CD4-positive, CD25-positive, alpha-beta regulatory T cell (primary cell): ENCODE results near the gene IL1RAP. TPM values are rescaled to one million over a fixed set of nuclear protein-coding genes. Genes with fewer than 3 reads are reported as not detected.
A peak's percentile ranks its signal among the peaks of the same experiment; 100 is the strongest.

Experiments
- ATAC-seq, 2 donors: fragments of 150-1000 bp; cut with Tn5 transposase; one replicate each; pipeline ENCODE4 v1.10.0; 2021; ENCODE audit warnings: low read depth in 2 of 2, moderate number of reproducible peaks in 2 of 2, moderate library complexity in 1 of 2
- DNase-seq, 3 donors: peaks; one replicate each; pipeline versions ENCODE4 v3.0.0 to v3.0.0-alpha.2; 2012 to 2022; ENCODE audit warnings: mixed read lengths in 1 of 3
- H3K27ac ChIP-seq: one replicate; pipeline ENCODE4 v1.7.0; 2013; ENCODE audit warnings: mild to moderate bottlenecking, low read length; ENCODE audit not compliant: insufficient read depth, poor library complexity, severe bottlenecking
- H3K27me3 ChIP-seq: one replicate; pipeline ENCODE4 v1.7.0; 2013; ENCODE audit warnings: low read length; ENCODE audit not compliant: control insufficient read depth, insufficient read depth
- H3K36me3 ChIP-seq: one replicate; pipeline ENCODE4 v1.7.0; 2013; ENCODE audit warnings: mild to moderate bottlenecking, low read length, moderate library complexity; ENCODE audit not compliant: control insufficient read depth, insufficient read depth
- H3K4me1 ChIP-seq: 2 replicates; pipeline ENCODE4 v1.7.0; 2013; ENCODE audit warnings: mild to moderate bottlenecking, low read length; ENCODE audit not compliant: insufficient read depth, control insufficient read depth, poor library complexity, severe bottlenecking
- H3K4me3 ChIP-seq: one replicate; pipeline ENCODE4 v1.7.0; 2013; ENCODE audit warnings: low read depth, mild to moderate bottlenecking, low read length, moderate library complexity
- H3K9me3 ChIP-seq, 2 experiments: 1 replicate in 1 of 2; 2 replicates in 1 of 2; pipeline ENCODE4 v1.7.0; 2013; ENCODE audit warnings: low read length in 2 of 2, mild to moderate bottlenecking in 1 of 2, moderate library complexity in 1 of 2; ENCODE audit not compliant: control insufficient read depth in 2 of 2
- H3K27ac Mint-ChIP-seq, 3 donors: one replicate each; pipeline ENCODE4 v1.8.0; 2020 to 2022; ENCODE audit warnings: mild to moderate bottlenecking in 3 of 3, mixed read lengths in 3 of 3, moderate library complexity in 2 of 3
- H3K27me3 Mint-ChIP-seq: one replicate; pipeline ENCODE4 v1.8.0; 2022; ENCODE audit warnings: mild to moderate bottlenecking, mixed read lengths
- H3K36me3 Mint-ChIP-seq: one replicate; pipeline ENCODE4 v1.8.0; 2020; ENCODE audit warnings: mixed read lengths
- H3K4me1 Mint-ChIP-seq, 4 donors: one replicate each; pipeline ENCODE4 v1.8.0; 2020 to 2022; ENCODE audit warnings: mixed read lengths in 4 of 4, mild to moderate bottlenecking in 1 of 4
- H3K4me3 Mint-ChIP-seq, 4 donors: one replicate each; pipeline ENCODE4 v1.8.0; 2020 to 2022; ENCODE audit warnings: mild to moderate bottlenecking in 4 of 4, mixed read lengths in 4 of 4, moderate library complexity in 3 of 4
- H3K9me3 Mint-ChIP-seq, 7 donors: one replicate each; pipeline ENCODE4 v1.8.0; 2020 to 2022; ENCODE audit warnings: mixed read lengths in 7 of 7, mild to moderate bottlenecking in 3 of 7, moderate library complexity in 2 of 7
- polyA plus RNA-seq, 4 donors: library from polyadenylated mRNA; unstranded; fragments of 300-500 nt; fragmentation: Illumina TruSeq; gene quantifications; one replicate each; pipeline ENCODE4 v1.2.3, GENCODE V29; 2021
- total RNA-seq: library from RNA; stranded (reverse); gene quantifications from one replicate; pipeline ENCODE4 v1.2.3, GENCODE V29; 2022

IL1RAP gene
- total and polyA plus RNA-seq, 5 donors from 2014 or later: 6.6 to 20.2 (median 7.4) TPM

GRCh38 chr3:190522621-190523222, 8.8 kb downstream of the IL1RAP start:
- no peaks in the 10 kb centered on the region for H3K4me1 ChIP-seq
- H3K4me3 ChIP-seq: no peak overlapping the region
- Mint-ChIP-seq H3K27me3 (no peaks in the 10 kb centered on the region), H3K4me1 (peaks cover 22 to 48% (median 29%) of the 10 kb centered on the region in 4 donors), H3K36me3 (peaks cover 11% of the 10 kb centered on the region), H3K27ac (no peak overlapping the region), H3K4me3 (peak overlapping the region in 1 of 4 donors; percentile 9), H3K9me3 (peaks cover 0 to 3% (median 0%) of the 10 kb centered on the region in 7 donors)
- H3K36me3 ChIP-seq: peaks cover 5% of the 10 kb centered on the region
- no peaks in the 10 kb centered on the region for H3K27me3 ChIP-seq
- no peaks in the 10 kb centered on the region for H3K9me3 ChIP-seq
- H3K27ac ChIP-seq: no peak overlapping the region
- no peak for DNase-seq
- ATAC-seq: no peak

GRCh38 chr3:190524942-190525341, 11.1 kb downstream of the IL1RAP start:
- Histone ChIP-seq H3K27me3 (no peaks in the 10 kb centered on the region), H3K9me3 (no peaks in the 10 kb centered on the region), H3K27ac (no peak overlapping the region), H3K4me1 (no peaks in the 10 kb centered on the region), H3K36me3 (peaks cover 10% of the 10 kb centered on the region), H3K4me3 (no peak overlapping the region)
- H3K27ac Mint-ChIP-seq: peak overlapping the region; percentile 3 to 83 (median 8)
- H3K9me3 Mint-ChIP-seq: no peaks in the 10 kb centered on the region
- DNase-seq (no peak), ATAC-seq (no peak)
- peaks cover 24 to 35% (median 30%) of the 10 kb centered on the region in 4 donors for H3K4me1 Mint-ChIP-seq
- H3K27me3 Mint-ChIP-seq: no peaks in the 10 kb centered on the region
- H3K4me3 Mint-ChIP-seq: no peak overlapping the region
- peaks cover 17% of the 10 kb centered on the region for H3K36me3 Mint-ChIP-seq

- no peak overlapping the region for H3K27ac ChIP-seq
- H3K4me3 ChIP-seq: no peak overlapping the region
- peaks cover 6% of the 10 kb centered on the region for H3K36me3 ChIP-seq
- Mint-ChIP-seq H3K4me3 (no peak overlapping the region), H3K9me3 (no peaks in the 10 kb centered on the region), H3K27ac (peak overlapping the region in 1 of 3 donors; percentile 3), H3K27me3 (no peaks in the 10 kb centered on the region), H3K4me1 (peaks cover 24 to 33% (median 31%) of the 10 kb centered on the region in 4 donors), H3K36me3 (peaks cover 23% of the 10 kb centered on the region)
- no peaks in the 10 kb centered on the region for H3K9me3 ChIP-seq
- no peak for ATAC-seq
- no peak for DNase-seq
- H3K4me1 ChIP-seq: no peaks in the 10 kb centered on the region
- H3K27me3 ChIP-seq: no peaks in the 10 kb centered on the region
These were observed 11.7 kb downstream of the IL1RAP start for GRCh38 chr3:190525634-190526033.

- H3K27ac ChIP-seq: no peak overlapping the region
- H3K27me3 ChIP-seq: no peaks in the 10 kb centered on the region
- Mint-ChIP-seq H3K27me3 (no peaks in the 10 kb centered on the region), H3K27ac (peak overlapping the region in 1 of 3 donors; percentile 17), H3K36me3 (peaks cover 23% of the 10 kb centered on the region), H3K9me3 (no peaks in the 10 kb centered on the region), H3K4me3 (no peak overlapping the region), H3K4me1 (peaks cover 21 to 30% (median 25%) of the 10 kb centered on the region in 4 donors)
- H3K4me1 ChIP-seq: no peaks in the 10 kb centered on the region
- H3K9me3 ChIP-seq: no peaks in the 10 kb centered on the region
- DNase-seq: no peak
- no peak for ATAC-seq
- peaks cover 5% of the 10 kb centered on the region for H3K36me3 ChIP-seq
- H3K4me3 ChIP-seq: no peak overlapping the region
These were observed 13.2 kb downstream of the IL1RAP start for GRCh38 chr3:190526787-190527762.

- no peak overlapping the region for H3K27ac ChIP-seq
- Mint-ChIP-seq H3K4me1 (peaks cover 15 to 26% (median 22%) of the 10 kb centered on the region in 4 donors), H3K27ac (peak overlapping the region in 1 of 3 donors; percentile 2), H3K27me3 (no peaks in the 10 kb centered on the region), H3K4me3 (no peak overlapping the region), H3K36me3 (peaks cover 20% of the 10 kb centered on the region), H3K9me3 (no peaks in the 10 kb centered on the region)
- H3K27me3 ChIP-seq: no peaks in the 10 kb centered on the region
- H3K36me3 ChIP-seq: peaks cover 5% of the 10 kb centered on the region
- no peaks in the 10 kb centered on the region for H3K9me3 ChIP-seq
- H3K4me3 ChIP-seq: no peak overlapping the region
- no peaks in the 10 kb centered on the region for H3K4me1 ChIP-seq
- DNase-seq (no peak), ATAC-seq (no peak)
These were observed 14.8 kb downstream of the IL1RAP start for GRCh38 chr3:190528706-190529105.

GRCh38 chr3:190531406-190531805, 17.5 kb downstream of the IL1RAP start:
- Histone ChIP-seq H3K36me3 (peaks cover 5% of the 10 kb centered on the region), H3K27me3 (no peaks in the 10 kb centered on the region), H3K4me1 (peaks cover 6% of the 10 kb centered on the region), H3K4me3 (no peak overlapping the region), H3K27ac (no peak overlapping the region), H3K9me3 (no peaks in the 10 kb centered on the region)
- Mint-ChIP-seq H3K27ac (no peak overlapping the region), H3K36me3 (peaks cover 20% of the 10 kb centered on the region), H3K9me3 (no peaks in the 10 kb centered on the region), H3K4me3 (no peak overlapping the region), H3K27me3 (no peaks in the 10 kb centered on the region), H3K4me1 (peaks cover 23 to 31% (median 24%) of the 10 kb centered on the region in 4 donors)
- no peak for DNase-seq
- ATAC-seq: no peak

- H3K4me3 ChIP-seq: no peak overlapping the region
- Mint-ChIP-seq H3K9me3 (no peaks in the 10 kb centered on the region), H3K4me1 (peaks cover 26 to 37% (median 29%) of the 10 kb centered on the region in 4 donors), H3K4me3 (no peak overlapping the region), H3K36me3 (peaks cover 20% of the 10 kb centered on the region), H3K27ac (no peak overlapping the region), H3K27me3 (no peaks in the 10 kb centered on the region)
- no peak for ATAC-seq
- H3K4me1 ChIP-seq: peaks cover 6% of the 10 kb centered on the region
- no peaks in the 10 kb centered on the region for H3K9me3 ChIP-seq
- DNase-seq: no peak
- no peaks in the 10 kb centered on the region for H3K27me3 ChIP-seq
- H3K27ac ChIP-seq: no peak overlapping the region
- H3K36me3 ChIP-seq: peaks cover 5% of the 10 kb centered on the region
These were observed 18.9 kb downstream of the IL1RAP start for GRCh38 chr3:190532731-190533203.
